GM12878 (cell line): Measurements from ENCODE around the gene HIRA. TPM values are rescaled to one million over a fixed set of nuclear protein-coding genes. Genes with fewer than 3 reads are reported as not detected.
"Not testable (repeated sequence)": the region's sequence is repeated elsewhere in the genome, so short reads cannot be mapped to it uniquely, and the experiment has no call there.

Source experiments
- ATAC-seq: fragments of 200-7000 bp; cut with Tn5 transposase; 3 replicates; pipeline ENCODE4 v1.9.1; 2020; ENCODE audit warnings: mild to moderate bottlenecking, moderate library complexity
- BruUV-seq: library from RNA; stranded (reverse); fragments of 400-500 nt; replicated peaks from 2 replicates; lab custom pipeline; 2021; lab: Mats Ljungman, UMichigan
- CTCF ChIA-PET: fragments of 300-600 bp; sonication (Branson Sonifier 250); formaldehyde crosslinking; extraction: SDS; loops from one replicate; lab custom pipeline; 2021; ENCODE audit warnings: inconsistent platforms; lab: Yijun Ruan, JAX
- POLR2A ChIA-PET: fragments of 350-600 bp; formaldehyde crosslinking; extraction: SDS; loops from one replicate; lab custom pipeline; 2021; ENCODE audit warnings: inconsistent platforms; lab: Charles Lee
- RAD21 ChIA-PET: fragments of 300-600 bp; sonication (Branson Sonifier 250); formaldehyde crosslinking; loops from one replicate; lab custom pipeline; 2023; ENCODE audit warnings: antibody characterized with exemption; ENCODE audit not compliant: unreplicated experiment; lab: Charles Lee
- SMC1A ChIA-PET: fragments of 300-600 bp; sonication (Branson Sonifier 250); formaldehyde crosslinking; loops from one replicate; lab custom pipeline; 2023; ENCODE audit not compliant: unreplicated experiment, uncharacterized antibody; lab: Charles Lee
- DNase-seq: peaks from one replicate; pipeline ENCODE4 v3.0.0-alpha.2; 2011; ENCODE audit warnings: low read depth, low spot score
- FAIRE-seq: peaks from 3 replicates; lab custom pipeline; 2011; peaks lifted over from hg19 to GRCh38; lab: Jason Lieb, UNC
- H2AFZ ChIP-seq: 2 replicates; pipeline ENCODE4 v1.6.0; 2011; ENCODE audit warnings: low read depth, low read length, control low read depth; ENCODE audit not compliant: control insufficient read depth
- H3K27ac ChIP-seq: 2 replicates; pipeline ENCODE4 v1.5.1; 2011; ENCODE audit warnings: control low read depth; ENCODE audit not compliant: control insufficient read depth, insufficient read depth
- H3K27me3 ChIP-seq, 2 experiments: replicated peaks in 1 of 2; 2 replicates each; pipeline versions ENCODE4 v1.6.0 to v1.6.1; 2011; ENCODE audit warnings: low read length in 1 of 2; ENCODE audit not compliant: control insufficient read depth in 2 of 2, insufficient read depth in 2 of 2
- H3K36me3 ChIP-seq, 2 experiments: 2 replicates each; pipeline ENCODE4 v1.5.1; 2011; ENCODE audit warnings: low read length in 1 of 2; ENCODE audit not compliant: control insufficient read depth in 2 of 2, insufficient read depth in 2 of 2
- H3K4me1 ChIP-seq: 2 replicates; pipeline ENCODE4 v1.6.1; 2011; ENCODE audit warnings: mild to moderate bottlenecking, low read length, moderate library complexity, mixed read lengths; ENCODE audit not compliant: control insufficient read depth, insufficient read depth
- H3K4me2 ChIP-seq: 2 replicates; pipeline ENCODE4 v1.6.0; 2011; ENCODE audit warnings: control low read depth; ENCODE audit not compliant: control insufficient read depth, insufficient read depth
- H3K4me3 ChIP-seq: fragments of 200-600 bp; sonication (generic); 2 replicates; pipeline ENCODE4 v1.5.1; 2016
- H3K79me2 ChIP-seq: 2 replicates; pipeline ENCODE4 v1.6.0; 2011; ENCODE audit warnings: low read length; ENCODE audit not compliant: control insufficient read depth, insufficient read depth
- H3K9ac ChIP-seq: 2 replicates; pipeline ENCODE4 v1.8.0; 2011; ENCODE audit warnings: low read length, control low read depth, mixed read lengths; ENCODE audit not compliant: control insufficient read depth, insufficient read depth
- H3K9me3 ChIP-seq: replicated peaks from 3 replicates; pipeline ENCODE4 v1.5.1; 2011; ENCODE audit warnings: mild to moderate bottlenecking, low read length; ENCODE audit not compliant: control insufficient read depth, insufficient read depth
- H4K20me1 ChIP-seq: 2 replicates; pipeline ENCODE4 v1.6.0; 2011; ENCODE audit not compliant: control insufficient read depth, insufficient read depth
- CHD4 ChIP-seq: fragments of 200-600 bp; sonication (generic); IDR thresholded peaks from 2 replicates; pipeline ENCODE4 v1.6.1; 2016; ENCODE audit warnings: mild to moderate bottlenecking
- POLR2AphosphoS2 ChIP-seq: IDR thresholded peaks from 2 replicates; pipeline ENCODE4 v1.6.1; 2011; ENCODE audit warnings: low read depth, mild to moderate bottlenecking, low read length, improper control_type of control experiment, moderate library complexity
- WGBS: methylation state at CpG from one replicate; pipeline ENCODE4 v1.1.6; 2016; ENCODE audit warnings: low lambda C conversion rate; ENCODE audit not compliant: insufficient replicate concordance, insufficient coverage; ENCODE audit errors: missing lambda C conversion rate; 5-methylcytosine and 5-hydroxymethylcytosine counted together
- in situ Hi-C: fragments of 300-500 bp; cut with MboI; formaldehyde crosslinking; loops from 9 replicates; pipeline ENCODE4 v1.14.3; 2018; ENCODE audit warnings: mixed read lengths
- intact Hi-C: fragments of 100-400 bp; cut with micrococcal nuclease; formaldehyde crosslinking; loops from one replicate; pipeline ENCODE4 v1.14.2; 2022; ENCODE audit not compliant: unreplicated experiment
- polyA plus RNA-seq, 11 experiments: library from polyadenylated mRNA; depleted of rRNA in 4 of 11; unstranded in 6 of 11; stranded (reverse) in 5 of 11; fragments of >200 nt; fragmentation: Nextera tagmentation in 4 of 11; fragmentation: Illumina TruSeq in 1 of 11; extraction: Ambion mirVana in 4 of 11; extraction: Trizol in 1 of 11; gene quantifications; 1 replicate in 1 of 11; 2 replicates in 10 of 11; pipeline versions ENCODE4 v1.2.1 to v1.2.3, GENCODE V29; 2011 to 2016; ENCODE audit warnings: inconsistent platforms in 2 of 11, missing spikeins in 2 of 11, low read depth in 1 of 11
- total RNA-seq, 4 experiments: library from RNA; depleted of rRNA in 3 of 4; stranded (reverse); fragments of >200 nt in 3 of 4; fragmentation: Illumina TruSeq in 1 of 4; extraction: Trizol in 1 of 4; gene quantifications; 2 replicates each; pipeline versions ENCODE4 v1.2.1 to v1.2.3, GENCODE V29; 2013 to 2021

HIRA gene
- total and polyA plus RNA-seq, 10 of the 15 experiments (the other 5 are each of a cell fraction or from before 2014, with no cell fraction given) = 0.34 to 32.7 (median 14.5) TPM

DNA sequence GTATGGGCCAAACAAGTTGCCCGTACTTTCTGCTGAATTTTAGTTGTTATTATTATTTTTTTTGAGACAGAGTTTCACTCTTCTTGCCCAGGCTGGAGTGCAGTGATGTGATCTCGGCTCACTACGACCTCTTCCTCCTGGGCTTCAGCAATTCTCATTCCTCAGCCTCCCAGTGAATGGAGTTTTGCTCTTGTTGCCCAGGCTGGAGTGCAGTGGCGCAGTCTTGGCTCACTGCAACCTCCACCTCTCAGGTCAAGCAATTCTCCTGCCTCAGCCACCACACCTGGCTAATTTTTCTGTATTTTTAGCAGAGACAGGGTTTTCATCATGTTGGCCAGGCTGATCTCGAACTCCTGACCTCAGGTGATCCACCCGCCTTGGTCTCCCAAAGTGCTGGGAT, 125.0 kb downstream of the HIRA start:
- ATAC-seq, in situ Hi-C loops: not testable (repeated sequence)
- SMC1A ChIA-PET = interaction anchor here (1.6 kb wide), 1 partner anchor 55 kb away, joined by 6 read pairs; no protein-coding TSS in a partner anchor

DNA sequence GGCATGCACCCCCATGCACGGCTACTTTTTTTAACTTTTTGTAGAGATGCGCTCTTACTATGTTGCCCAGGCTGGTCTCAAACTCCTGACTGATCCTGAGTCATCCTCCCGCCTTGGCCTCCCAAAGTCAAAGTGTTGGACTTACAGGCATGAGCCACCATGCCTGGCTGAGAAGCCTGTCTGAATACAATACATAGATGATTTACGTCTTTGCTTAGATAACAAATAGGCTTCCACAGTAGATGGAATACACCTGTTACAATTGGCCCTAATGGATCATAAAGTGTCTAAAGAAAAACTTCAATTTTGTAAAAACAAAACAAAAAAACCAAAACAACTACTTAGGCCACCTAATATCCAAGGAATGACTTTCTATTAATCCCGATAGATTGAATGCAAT, 127.0 kb downstream of the HIRA start:
- no peaks in the 10 kb centered on the region for H3K36me3 ChIP-seq
- H2AFZ ChIP-seq = no peak overlapping the region
- FAIRE-seq = no peak
- in situ Hi-C loops = no loop called here
- ChIA-PET CTCF (interaction anchor here (1.2 to 1.3 kb wide), 2 partner anchors 8 to 326 kb away, joined by 3 to 5 read pairs; no protein-coding TSS in a partner anchor), POLR2A (interaction anchor here (0.6 kb wide), 1 partner anchor 75 kb away, joined by 3 read pairs; no protein-coding TSS in a partner anchor), RAD21 (no interaction called here), SMC1A (interaction anchor here (1.6 kb wide), 1 partner anchor 8 kb away, joined by 4 read pairs; no protein-coding TSS in a partner anchor)
- no peak for ATAC-seq
- H3K9ac ChIP-seq = no peak overlapping the region
- H3K4me3 ChIP-seq = no peak overlapping the region
- intact Hi-C loops = loop anchor here (5.0 kb wide), 1 partner anchor 328 kb away; no protein-coding TSS in a partner anchor
- no peaks in the 10 kb centered on the region for H4K20me1 ChIP-seq
- H3K4me1 ChIP-seq = no peaks in the 10 kb centered on the region
- TF ChIP-seq CHD4 (no peak), POLR2AphosphoS2 (no peak)
- H3K9me3 ChIP-seq = no peaks in the 10 kb centered on the region
- no TSS peak for BruUV-seq
- WGBS = 62% methylated on average over 5 of the region's 5 CpGs
- H3K4me2 ChIP-seq = no peak overlapping the region
- H3K27me3 ChIP-seq = no peaks in the 10 kb centered on the region
- no peaks in the 10 kb centered on the region for H3K79me2 ChIP-seq
- no peak overlapping the region for H3K27ac ChIP-seq
- no peak for DNase-seq

More for the DNA sequence above, 125.0 kb downstream of the HIRA start:
- H3K27ac ChIP-seq, RAD21 ChIA-PET, intact Hi-C loops, FAIRE-seq, DNase-seq, H3K4me3 ChIP-seq, H4K20me1 ChIP-seq, H3K79me2 ChIP-seq, POLR2A ChIA-PET, H3K4me1 ChIP-seq, H3K9ac ChIP-seq, H3K4me2 ChIP-seq, H3K27me3 ChIP-seq, H3K9me3 ChIP-seq, H3K36me3 ChIP-seq, BruUV-seq, H2AFZ ChIP-seq: not testable (repeated sequence)
- CTCF ChIA-PET = interaction anchor here (0.9 kb wide), 1 partner anchor 171 kb away, joined by 3 read pairs; no protein-coding TSS in a partner anchor
- WGBS = 16% methylated on average over 6 of the region's 6 CpGs
